SK-N-MC (cell line): ENCODE measurements around the gene MYH9.

Experiments used
- EZH2 ChIP-seq: fragments of 200-600 bp; sonication (generic); IDR thresholded peaks from one replicate; pipeline ENCODE4 v1.6.1; 2017; ENCODE audit warnings: antibody characterized with exemption
- POLR2AphosphoS5 ChIP-seq: IDR thresholded peaks from 2 replicates; pipeline ENCODE4 v1.6.1; 2012; ENCODE audit warnings: mild to moderate bottlenecking, low read depth, low read length, borderline replicate concordance

- TF ChIP-seq EZH2 (no peak), POLR2AphosphoS5 (no peak)
Measured at GRCh38 chr22:36256478-36256877, 131.3 kb downstream of the MYH9 start.
